GM19395 (cell line): ENCODE measurements around the gene ZNF362.

Experiments
- ATAC-seq: cut with Tn5 transposase; IDR thresholded peaks from one replicate; pipeline ENCODE4 v1.9.1; 2021; ENCODE audit warnings: mild to moderate bottlenecking, moderate library complexity; ENCODE audit not compliant: unreplicated experiment

Gene ZNF362

DNA sequence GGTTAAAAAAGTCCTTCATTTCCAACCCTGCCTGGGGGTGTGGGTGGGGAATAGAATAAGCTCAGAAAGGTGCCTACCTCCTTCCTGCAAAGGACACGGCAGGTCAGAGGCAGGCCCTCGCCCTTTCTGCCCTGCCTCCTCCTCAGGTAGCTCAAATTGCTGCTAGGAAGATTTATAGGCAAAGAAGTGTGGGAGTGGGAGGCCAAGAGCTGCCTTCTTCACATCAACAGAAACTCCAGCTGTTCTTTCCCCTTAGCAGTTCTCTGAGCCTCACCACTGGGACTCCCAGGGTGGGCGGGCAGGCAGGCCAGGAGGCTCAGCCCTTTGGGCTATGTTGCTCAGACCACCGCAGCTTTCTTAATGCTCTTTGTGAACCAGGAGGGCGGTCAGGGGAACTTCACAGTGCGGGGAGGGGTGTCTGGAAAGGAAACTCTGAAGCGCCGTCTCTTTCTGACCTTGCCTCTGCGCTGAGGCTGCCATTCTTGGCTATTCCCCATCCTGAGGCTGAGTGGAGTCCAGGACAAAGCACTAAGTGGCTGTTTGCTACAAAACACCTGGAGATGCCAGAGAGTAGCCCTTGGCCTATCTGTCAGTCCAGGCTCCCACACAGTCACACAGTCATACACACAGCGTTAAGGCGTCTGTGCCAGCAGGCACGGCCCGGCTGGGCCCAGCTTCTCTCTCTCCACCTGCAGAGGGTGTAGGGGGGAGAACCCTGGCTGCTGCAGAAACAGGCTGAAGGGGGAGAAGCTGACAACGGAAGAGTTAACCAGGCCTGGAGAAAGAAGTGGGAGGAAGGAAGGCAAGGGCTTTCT, 67.6 kb downstream of the ZNF362 start:
- ATAC-seq, result no peak

GRCh38 chr1:33324677-33325575, 68.6 kb downstream of the ZNF362 start:
- ATAC-seq, result no peak

DNA sequence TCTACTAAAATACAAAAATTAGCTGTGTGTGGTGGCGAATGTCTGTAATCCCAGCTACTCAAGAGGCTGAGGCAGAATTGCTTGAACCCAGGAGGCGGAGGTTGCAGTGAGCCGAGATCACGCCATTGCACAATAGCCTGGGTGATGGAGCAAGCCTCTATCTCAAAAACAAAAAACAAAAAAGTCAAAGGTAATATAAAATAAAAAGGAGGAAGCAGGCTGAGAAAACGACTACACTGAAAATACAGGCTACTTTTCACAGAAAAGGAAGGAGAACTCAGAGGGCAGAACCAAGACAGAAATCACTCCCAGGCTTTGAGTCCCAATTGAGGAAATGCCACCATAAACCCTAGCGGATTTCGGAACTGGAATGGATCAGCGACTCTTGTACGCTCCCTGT, 70.5 kb downstream of the ZNF362 start:
- no peak for ATAC-seq

DNA sequence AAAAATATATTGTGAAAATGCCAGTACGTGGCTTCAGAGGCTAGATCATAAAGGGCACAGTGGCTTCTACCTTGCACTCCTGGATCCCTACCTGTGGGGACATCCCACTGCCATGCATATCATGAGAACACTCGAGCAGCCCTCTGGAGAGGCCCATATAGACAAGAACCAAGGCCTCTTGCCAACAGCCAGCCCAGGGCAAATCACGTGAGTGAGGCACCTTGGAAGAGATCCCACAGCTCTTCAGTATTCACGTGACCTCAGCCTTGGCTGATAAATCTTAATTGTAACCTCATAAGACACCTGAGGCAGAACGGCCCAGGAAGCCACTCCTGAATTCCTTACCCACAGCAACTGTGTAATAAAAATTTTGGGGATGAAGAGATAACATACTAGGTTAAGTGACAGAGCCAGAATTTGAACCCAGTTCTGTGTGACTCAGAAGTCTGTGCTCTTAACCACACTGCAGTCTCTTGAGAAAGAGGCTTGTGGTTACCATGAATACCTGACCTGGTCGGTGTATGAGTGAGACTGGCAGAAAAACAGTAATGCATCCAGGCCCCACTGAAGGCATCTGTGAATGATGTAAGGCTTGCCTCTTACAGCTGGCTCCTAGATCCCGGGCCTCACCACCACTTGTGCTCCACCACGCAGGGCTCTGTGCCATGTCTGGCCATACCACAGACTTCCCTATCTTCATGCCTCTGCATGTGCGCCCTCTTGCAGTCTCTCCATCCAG, 71.5 kb downstream of the ZNF362 start:
- ATAC-seq, result no peak

- ATAC-seq, result no peak
Measured at GRCh38 chr1:33328817-33329216, 72.5 kb downstream of the ZNF362 start.

DNA sequence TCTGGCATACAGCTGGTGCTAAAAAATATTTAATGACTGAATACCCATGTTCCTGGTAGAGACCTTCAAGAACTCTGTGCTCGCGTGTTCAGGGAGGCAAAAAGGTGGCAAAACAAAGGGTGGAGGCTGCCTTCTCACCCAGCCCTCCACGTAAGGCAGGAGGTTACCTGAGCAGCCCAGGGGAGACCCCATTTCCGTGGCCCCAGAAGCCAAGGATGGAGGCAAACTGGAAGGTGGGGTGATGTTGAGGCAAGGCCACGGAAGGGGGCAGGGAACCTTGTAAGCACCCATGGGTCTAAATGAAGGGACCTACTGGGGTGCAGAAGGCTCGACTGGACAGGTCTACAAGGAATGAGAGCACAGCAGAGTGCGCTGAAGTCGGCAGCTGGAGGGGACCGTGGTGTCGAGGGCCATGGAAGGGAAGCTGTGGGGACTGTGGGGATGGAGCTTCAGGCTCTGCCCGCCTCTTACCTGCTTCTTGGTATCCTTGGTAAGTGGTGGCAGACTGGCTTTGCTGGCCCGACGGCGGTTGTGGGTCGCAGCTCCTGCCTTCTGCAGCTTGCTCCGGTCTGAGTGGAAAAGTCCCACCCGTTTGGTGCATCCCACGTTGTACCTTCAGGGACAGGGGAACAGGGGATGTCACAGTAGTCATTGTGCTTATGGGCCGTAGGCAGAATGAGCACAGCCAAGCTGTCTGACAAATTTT, 73.5 kb downstream of the ZNF362 start:
- no peak for ATAC-seq

DNA sequence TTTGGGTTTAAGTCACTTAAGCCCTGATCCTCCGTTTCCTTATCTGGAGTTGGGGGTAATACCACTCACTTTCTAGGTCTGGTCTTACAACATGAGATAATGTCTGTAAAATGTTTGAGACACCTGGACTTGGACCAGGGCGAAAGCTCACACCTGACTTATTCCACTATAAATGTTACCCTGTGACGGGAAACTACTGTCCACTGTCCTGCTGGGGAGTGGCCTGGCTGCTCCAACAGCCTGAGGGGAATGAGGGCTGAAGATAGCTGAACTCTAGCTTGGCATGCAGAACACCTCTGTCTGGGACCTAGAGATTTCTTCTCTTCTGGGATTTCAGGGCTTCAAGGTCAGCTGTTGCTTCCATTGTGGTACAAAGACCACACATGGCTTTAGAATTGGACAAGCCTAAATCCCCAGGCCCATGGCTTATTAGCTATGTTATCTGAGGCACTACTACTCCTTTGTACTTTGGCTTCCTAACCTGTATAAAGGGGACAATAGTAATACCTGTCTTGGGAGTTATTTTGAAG, 74.1 kb downstream of the ZNF362 start:
- no peak for ATAC-seq

DNA sequence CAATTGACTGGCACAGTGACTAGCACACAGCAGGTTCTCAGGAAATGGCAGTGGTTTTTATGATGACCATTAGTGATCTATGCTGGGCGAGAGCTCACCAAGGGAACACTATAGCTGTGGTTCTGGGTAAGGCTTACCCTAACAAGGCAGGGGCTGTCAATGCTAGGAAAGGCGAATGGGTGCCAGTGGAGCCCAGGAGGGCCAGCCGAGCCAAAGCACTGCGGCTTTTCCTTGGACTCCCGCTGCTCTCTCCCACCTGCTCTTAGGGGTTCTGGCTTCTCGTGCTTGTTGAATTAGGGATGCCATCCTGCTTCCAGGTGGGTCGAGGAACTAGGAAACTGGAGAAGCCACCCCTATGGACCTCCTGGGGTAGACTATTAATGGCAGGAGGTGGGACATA, 74.6 kb downstream of the ZNF362 start:
- no peak for ATAC-seq

GRCh38 chr1:33331444-33332356, 75.4 kb downstream of the ZNF362 start:
- ATAC-seq, result no peak

DNA sequence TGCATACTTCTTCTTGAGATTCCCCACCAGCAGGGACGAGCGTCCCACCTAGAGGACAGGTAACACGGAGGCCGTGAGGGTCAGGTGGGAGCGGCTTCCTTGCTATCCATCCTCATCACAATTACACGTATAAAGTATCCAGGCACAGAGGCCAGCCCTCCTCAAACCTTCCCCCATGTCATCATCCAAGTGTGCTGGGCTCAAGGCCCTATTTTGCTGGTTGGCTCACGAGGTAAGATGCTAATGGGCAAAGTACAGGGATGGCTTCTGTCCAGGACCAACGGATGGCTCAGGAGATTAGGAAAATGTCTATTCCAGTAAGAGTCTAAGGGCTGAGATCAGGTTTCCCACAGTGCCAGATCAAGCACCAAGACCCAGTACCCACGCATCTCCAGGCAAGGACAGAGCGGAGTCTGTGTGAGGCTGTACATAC, 76.1 kb downstream of the ZNF362 start:
- no peak for ATAC-seq

DNA sequence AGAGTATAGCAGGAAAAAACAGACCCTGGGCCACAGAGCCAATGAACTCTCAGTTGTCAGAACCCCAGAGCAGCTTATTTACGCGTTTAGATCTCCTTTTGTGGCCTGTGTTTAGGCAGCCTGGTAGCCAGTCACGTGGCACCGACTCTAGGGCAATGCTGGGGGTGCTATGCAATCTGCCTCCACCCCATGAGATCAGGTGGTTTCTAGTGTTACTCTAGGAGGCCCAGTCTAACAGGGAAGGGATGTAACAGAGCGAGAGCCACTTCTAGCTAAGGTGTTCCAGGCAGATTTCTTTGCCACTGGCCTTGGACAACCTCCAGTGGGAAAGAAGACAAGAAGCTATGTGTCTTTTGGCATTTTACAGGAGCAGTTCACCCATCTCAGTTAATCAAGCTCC, 76.6 kb downstream of the ZNF362 start:
- ATAC-seq, result no peak

DNA sequence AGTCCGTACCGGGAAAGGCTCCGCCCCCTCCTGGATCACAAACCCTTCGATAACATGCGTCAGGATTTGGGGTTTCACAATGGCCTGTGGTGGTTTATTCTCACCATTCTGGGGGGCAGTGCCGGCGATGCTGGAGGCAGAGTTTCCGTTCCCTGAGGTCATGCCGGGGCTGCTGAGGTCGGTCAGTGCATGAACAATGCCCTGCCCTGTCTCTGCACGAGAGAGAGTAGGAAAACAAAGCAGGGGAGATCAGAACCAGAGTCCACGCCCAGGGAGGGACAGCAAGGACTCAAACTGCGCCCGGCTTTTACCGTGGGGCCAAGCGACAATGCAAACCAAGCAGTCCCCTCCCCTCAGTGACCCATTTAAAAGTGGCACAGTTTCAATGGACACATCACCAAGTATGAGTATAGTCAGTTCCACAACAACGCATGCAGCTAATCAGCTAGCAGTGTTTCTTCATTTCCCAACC, 77.8 kb downstream of the ZNF362 start:
- ATAC-seq, result no peak

GRCh38 chr1:33335020-33335419, 78.7 kb downstream of the ZNF362 start:
- ATAC-seq, result no peak

DNA sequence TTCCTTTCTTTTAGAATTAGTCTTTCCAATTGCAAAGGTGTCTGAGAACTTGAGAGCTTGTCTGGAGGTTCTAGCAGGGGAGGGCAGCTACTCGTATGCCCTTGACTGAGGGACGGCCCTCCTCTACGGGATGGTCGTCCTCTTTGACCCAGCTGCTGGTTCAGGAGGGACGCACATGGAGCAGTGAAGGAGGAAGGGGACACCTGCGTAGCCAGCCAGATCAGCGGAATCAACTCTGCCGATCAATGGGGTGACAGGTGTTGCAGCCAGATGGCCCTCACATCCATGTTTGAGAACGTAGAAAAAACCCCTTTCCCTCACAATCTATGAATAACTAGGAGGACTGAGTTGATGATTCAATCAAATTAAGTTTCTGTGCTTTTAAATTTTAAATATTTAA, 80.3 kb downstream of the ZNF362 start:
- ATAC-seq, result no peak

GRCh38 chr1:33337441-33337840, 81.1 kb downstream of the ZNF362 start:
- no peak for ATAC-seq

DNA sequence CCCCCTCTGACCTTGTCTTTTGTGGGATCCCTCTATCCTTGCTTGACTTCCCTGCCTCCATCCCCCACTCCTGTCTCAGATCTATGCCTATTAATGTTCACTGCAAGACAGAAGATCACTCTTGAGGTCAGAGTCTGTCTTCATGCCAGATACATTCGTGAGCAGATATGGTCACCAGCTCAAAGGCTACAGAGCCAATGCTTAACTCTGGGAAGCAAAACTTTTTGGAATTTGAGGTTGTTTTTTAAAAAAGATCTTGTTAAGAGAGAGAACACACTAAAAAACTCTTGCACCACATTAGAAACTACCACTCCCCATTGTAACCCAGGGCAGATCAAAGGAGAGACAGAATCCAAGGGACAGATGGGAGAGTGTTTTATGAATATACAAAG, 81.8 kb downstream of the ZNF362 start:
- no peak for ATAC-seq

DNA sequence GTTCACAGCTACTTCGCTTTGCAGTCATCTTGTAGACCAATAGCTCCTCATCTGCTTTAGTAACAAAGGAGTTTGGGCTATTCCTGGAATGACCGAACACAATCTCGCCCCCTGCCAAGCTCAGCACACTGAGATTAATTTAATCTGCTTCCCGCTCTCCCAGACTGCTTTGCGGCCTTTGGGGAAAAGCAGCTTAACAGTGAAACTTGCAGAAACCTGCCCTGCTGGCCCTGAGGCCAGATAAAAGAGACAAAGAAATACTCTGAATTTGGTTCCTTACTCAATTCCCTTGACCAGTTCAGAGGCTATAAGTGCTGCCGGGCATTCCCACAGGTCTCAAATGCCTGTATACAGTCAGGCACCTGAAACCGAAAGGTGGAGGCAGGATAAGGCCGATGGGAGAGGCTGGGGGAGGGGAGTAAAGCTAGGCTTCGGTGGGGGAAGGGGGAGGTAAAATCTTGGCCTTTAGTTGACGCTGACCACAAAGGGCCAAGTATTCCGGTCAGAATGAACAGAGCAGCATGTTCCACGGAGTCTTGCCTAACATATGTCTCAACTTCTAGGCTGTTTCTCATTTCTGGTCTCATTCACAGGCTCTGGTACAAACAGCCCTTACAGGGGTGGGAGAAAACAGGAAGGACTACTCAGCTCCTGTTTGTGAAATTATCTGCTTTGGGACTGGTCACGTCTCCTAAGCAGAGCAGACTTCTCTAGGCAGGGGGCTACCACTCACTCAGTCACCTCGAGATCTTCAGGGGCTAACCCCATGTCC, 82.3 kb downstream of the ZNF362 start:
- no peak for ATAC-seq

GRCh38 chr1:33339413-33339812, 83.1 kb downstream of the ZNF362 start:
- ATAC-seq, result no peak

DNA sequence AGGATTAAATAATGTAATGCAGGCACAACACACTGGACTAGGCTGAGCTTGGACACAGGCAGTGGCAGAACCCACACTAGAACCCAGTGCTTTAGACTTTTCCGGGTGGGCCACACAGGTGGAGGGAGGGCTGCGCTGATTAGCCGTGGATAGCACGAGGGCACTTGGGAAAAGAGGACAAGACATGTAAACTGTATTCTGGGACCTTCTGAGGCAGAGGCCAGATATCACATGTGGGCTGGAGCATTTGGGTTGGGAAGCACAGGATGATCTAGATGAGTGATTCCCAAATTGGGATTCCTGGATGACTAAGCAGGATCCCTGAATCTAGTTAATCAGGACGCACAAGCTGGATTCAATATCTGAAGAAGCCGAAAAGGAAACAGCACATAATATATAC, 84.9 kb downstream of the ZNF362 start:
- ATAC-seq, result no peak
